Adipocyte (in vitro differentiated cells): ENCODE results near the gene SLC9A9.
A peak's percentile ranks its signal among the peaks of the same experiment; 100 is the strongest.

Experiments used
- DNase-seq: peaks from one replicate; pipeline ENCODE4 v3.0.0-alpha.2; 2015; ENCODE audit warnings: low read depth
- H3K27me3 ChIP-seq: replicated peaks from 2 replicates; pipeline ENCODE4 v1.7.0; 2013; ENCODE audit warnings: mild to moderate bottlenecking, low read length, moderate library complexity; ENCODE audit not compliant: control insufficient read depth, insufficient read depth
- H3K36me3 ChIP-seq: 2 replicates; pipeline ENCODE4 v1.7.0; 2013; ENCODE audit warnings: low read length, mild to moderate bottlenecking, moderate library complexity; ENCODE audit not compliant: control insufficient read depth, insufficient read depth, severe bottlenecking
- H3K4me1 ChIP-seq: 2 replicates; pipeline ENCODE4 v1.7.0; 2013; ENCODE audit warnings: mild to moderate bottlenecking, low read length, moderate library complexity; ENCODE audit not compliant: control insufficient read depth, insufficient read depth
- H3K4me3 ChIP-seq: 2 replicates; pipeline ENCODE4 v1.7.0; 2013; ENCODE audit warnings: mild to moderate bottlenecking, low read length, moderate library complexity
- H3K9ac ChIP-seq: 2 replicates; pipeline ENCODE4 v1.7.0; 2013; ENCODE audit warnings: mild to moderate bottlenecking, low read length, moderate library complexity
- H3K9me3 ChIP-seq: 2 replicates; pipeline ENCODE4 v1.7.0; 2013; ENCODE audit warnings: mild to moderate bottlenecking, low read length, moderate library complexity; ENCODE audit not compliant: control insufficient read depth

Gene SLC9A9

GRCh38 chr3:143847787-143848631 is at the start of gene SLC9A9:
Gene SLC9A9, minus strand, starts transcription at chr3:143848468. Its CDS starts 146 bp downstream, at chr3:143848322.
- Histone ChIP-seq H3K9me3 (no peaks in the 10 kb centered on the region), H3K4me3 (peak within 1 kb of the TSS; percentile 97), H3K4me1 (peaks cover 31% of the 10 kb centered on the region), H3K36me3 (no peaks in the 10 kb centered on the region), H3K9ac (peak within 1 kb of the TSS; percentile 86), H3K27me3 (no peaks in the 10 kb centered on the region)
- peak; percentile 90 for DNase-seq

- H3K27me3 ChIP-seq = no peaks in the 10 kb centered on the region
- no peak for DNase-seq
- no peak overlapping the region for H3K4me3 ChIP-seq
- no peak overlapping the region for H3K9ac ChIP-seq
- no peaks in the 10 kb centered on the region for H3K36me3 ChIP-seq
- peaks cover 26% of the 10 kb centered on the region for H3K4me1 ChIP-seq
- H3K9me3 ChIP-seq = no peaks in the 10 kb centered on the region
Measured at GRCh38 chr3:143897576-143898295, 49.5 kb upstream of the SLC9A9 start.

DNA sequence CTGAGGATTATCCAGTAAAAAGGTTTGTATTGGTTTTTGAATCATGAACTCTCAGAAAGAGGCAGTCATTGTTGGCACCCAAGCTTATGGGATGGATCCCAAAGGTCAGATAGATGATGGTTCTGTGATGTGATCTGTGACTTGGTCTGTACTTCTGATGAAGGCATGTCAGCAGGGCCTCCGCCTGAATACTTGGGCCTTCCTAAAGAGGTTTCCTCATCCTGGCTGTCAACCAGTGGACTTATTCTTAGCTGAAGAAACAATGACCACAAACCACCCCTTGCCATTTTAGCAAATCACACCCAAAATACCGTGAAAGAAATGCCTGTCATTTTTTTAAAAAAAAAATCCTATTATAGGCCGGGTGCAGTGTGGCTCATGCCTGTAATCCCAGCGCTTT is 48.2 kb upstream of the SLC9A9 start:
- DNase-seq = no peak
- no peaks in the 10 kb centered on the region for H3K27me3 ChIP-seq
- no peaks in the 10 kb centered on the region for H3K36me3 ChIP-seq
- no peak overlapping the region for H3K4me3 ChIP-seq
- no peaks in the 10 kb centered on the region for H3K9me3 ChIP-seq
- H3K9ac ChIP-seq = no peak overlapping the region
- H3K4me1 ChIP-seq = peaks cover 22% of the 10 kb centered on the region

- Histone ChIP-seq H3K4me1 (peaks cover 15% of the 10 kb centered on the region), H3K4me3 (no peak overlapping the region), H3K9ac (no peak overlapping the region), H3K27me3 (no peaks in the 10 kb centered on the region), H3K36me3 (no peaks in the 10 kb centered on the region), H3K9me3 (no peaks in the 10 kb centered on the region)
- peak; percentile 62 for DNase-seq
Measured at GRCh38 chr3:143895805-143896204, 47.5 kb upstream of the SLC9A9 start.

GRCh38 chr3:143888846-143889245 is 40.6 kb upstream of the SLC9A9 start:
- DNase-seq = no peak

GRCh38 chr3:143888166-143888565 is 39.9 kb upstream of the SLC9A9 start:
- H3K36me3 ChIP-seq = no peaks in the 10 kb centered on the region
- H3K4me3 ChIP-seq = no peak overlapping the region
- no peaks in the 10 kb centered on the region for H3K27me3 ChIP-seq
- no peaks in the 10 kb centered on the region for H3K4me1 ChIP-seq
- H3K9ac ChIP-seq = no peak overlapping the region
- H3K9me3 ChIP-seq = no peaks in the 10 kb centered on the region
- DNase-seq = no peak

More at GRCh38 chr3:143888846-143889245, 40.6 kb upstream of the SLC9A9 start:
- Histone ChIP-seq H3K9ac (no peak overlapping the region), H3K9me3 (no peaks in the 10 kb centered on the region), H3K4me3 (no peak overlapping the region), H3K4me1 (no peaks in the 10 kb centered on the region), H3K27me3 (no peaks in the 10 kb centered on the region), H3K36me3 (no peaks in the 10 kb centered on the region)

- H3K9me3 ChIP-seq = no peaks in the 10 kb centered on the region
- no peaks in the 10 kb centered on the region for H3K27me3 ChIP-seq
- no peak overlapping the region for H3K4me3 ChIP-seq
- no peak overlapping the region for H3K9ac ChIP-seq
- peak; percentile 54 for DNase-seq
- H3K4me1 ChIP-seq = no peaks in the 10 kb centered on the region
- no peaks in the 10 kb centered on the region for H3K36me3 ChIP-seq
Measured at GRCh38 chr3:143885780-143886427, 37.6 kb upstream of the SLC9A9 start.

DNA sequence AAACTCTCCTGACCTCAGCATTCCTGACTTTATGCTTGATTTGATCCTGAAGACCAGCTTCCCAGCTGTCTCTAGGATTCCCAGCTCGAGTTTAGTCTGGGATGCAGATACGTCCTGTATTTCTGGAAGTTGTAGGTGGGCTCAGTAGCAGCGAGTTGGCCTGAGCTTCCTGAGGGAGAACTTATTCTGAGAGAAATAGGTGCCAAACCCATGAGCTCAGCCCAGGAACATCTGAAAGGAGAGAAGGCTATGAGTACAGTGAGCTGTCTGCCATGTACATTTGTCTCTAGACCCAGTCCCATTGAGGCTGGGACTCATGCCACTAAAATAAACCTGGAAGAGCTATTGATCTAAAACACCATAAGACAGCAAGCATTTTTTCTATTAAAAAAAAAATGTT is 36.6 kb upstream of the SLC9A9 start:
- H3K27me3 ChIP-seq = no peaks in the 10 kb centered on the region
- H3K4me1 ChIP-seq = no peaks in the 10 kb centered on the region
- H3K4me3 ChIP-seq = no peak overlapping the region
- no peak overlapping the region for H3K9ac ChIP-seq
- H3K36me3 ChIP-seq = no peaks in the 10 kb centered on the region
- no peaks in the 10 kb centered on the region for H3K9me3 ChIP-seq
- DNase-seq = no peak

DNA sequence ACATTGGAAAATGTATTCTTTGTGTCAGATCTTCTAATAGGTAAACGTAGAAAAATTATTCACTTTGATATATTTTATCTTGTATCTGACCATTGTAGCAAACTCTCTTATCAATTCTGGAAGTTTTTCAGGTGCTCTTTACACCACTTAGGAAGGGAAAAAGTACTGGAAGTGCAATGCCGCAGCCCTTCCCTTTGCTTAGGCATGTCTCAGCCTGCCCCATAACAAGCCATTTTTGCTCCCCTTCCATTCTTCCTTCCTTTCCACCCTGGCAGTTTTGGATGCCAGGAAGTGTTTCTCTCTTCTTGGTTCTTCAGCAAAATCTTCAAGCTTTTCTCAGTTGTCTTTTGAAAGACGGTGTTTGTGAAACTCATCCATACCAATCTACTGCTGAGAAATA is 34.9 kb upstream of the SLC9A9 start:
- no peak for DNase-seq
- H3K9ac ChIP-seq = no peak overlapping the region
- no peaks in the 10 kb centered on the region for H3K27me3 ChIP-seq
- H3K9me3 ChIP-seq = no peaks in the 10 kb centered on the region
- H3K4me3 ChIP-seq = no peak overlapping the region
- H3K36me3 ChIP-seq = no peaks in the 10 kb centered on the region
- H3K4me1 ChIP-seq = no peaks in the 10 kb centered on the region

DNA sequence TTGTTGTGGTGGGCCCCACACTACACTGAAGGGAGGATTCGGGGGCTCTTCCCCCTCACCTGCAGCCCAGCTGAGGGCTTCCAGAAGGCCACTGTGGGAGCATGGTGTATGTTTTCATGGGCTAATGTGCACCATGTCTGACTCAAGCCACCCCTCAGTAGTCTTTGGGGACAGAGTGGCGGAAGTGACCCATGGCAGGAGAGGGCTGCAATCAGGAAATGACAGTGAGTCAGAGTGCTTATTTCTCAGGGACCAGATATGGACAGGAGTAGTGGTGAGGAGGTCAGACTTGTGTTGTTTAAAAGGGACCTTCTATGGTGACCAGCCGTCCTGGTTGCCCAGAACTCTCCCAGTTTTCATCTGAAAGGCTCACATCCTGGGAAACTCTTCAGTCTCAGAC is 32.8 kb upstream of the SLC9A9 start:
- Histone ChIP-seq H3K9ac (no peak overlapping the region), H3K4me1 (no peaks in the 10 kb centered on the region), H3K4me3 (no peak overlapping the region), H3K9me3 (no peaks in the 10 kb centered on the region), H3K36me3 (no peaks in the 10 kb centered on the region), H3K27me3 (no peaks in the 10 kb centered on the region)
- DNase-seq = no peak

GRCh38 chr3:143875546-143875945 is 27.3 kb upstream of the SLC9A9 start:
- DNase-seq = no peak
- H3K9ac ChIP-seq = no peak overlapping the region
- no peaks in the 10 kb centered on the region for H3K4me1 ChIP-seq
- H3K36me3 ChIP-seq = no peaks in the 10 kb centered on the region
- H3K4me3 ChIP-seq = no peak overlapping the region
- no peaks in the 10 kb centered on the region for H3K9me3 ChIP-seq
- H3K27me3 ChIP-seq = no peaks in the 10 kb centered on the region
